H9 (cell line): ENCODE measurements around the gene SRBD1. TPM values are rescaled to one million over a fixed set of nuclear protein-coding genes. Genes with fewer than 3 reads are reported as not detected.

Experiments
- DNase-seq: peaks from one replicate; pipeline ENCODE4 v3.0.0-alpha.2; 2017
- H2AFZ ChIP-seq: one replicate; pipeline ENCODE4 v1.6.1; 2013; ENCODE audit warnings: mild to moderate bottlenecking, low read length, control low read depth, moderate library complexity
- H2AK5ac ChIP-seq: 2 replicates; pipeline ENCODE4 v1.6.1; 2013; ENCODE audit warnings: low read length, control low read depth, mixed read lengths; ENCODE audit not compliant: insufficient read length
- H2BK120ac ChIP-seq: one replicate; pipeline ENCODE4 v1.6.1; 2013; ENCODE audit warnings: low read depth, mild to moderate bottlenecking, low read length, control low read depth, inconsistent platforms; ENCODE audit not compliant: poor library complexity, severe bottlenecking
- H2BK12ac ChIP-seq: 2 replicates; pipeline ENCODE4 v1.6.1; 2013; ENCODE audit warnings: low read length, control low read depth, mixed read lengths, low read depth; ENCODE audit not compliant: insufficient read length
- H2BK15ac ChIP-seq: 2 replicates; pipeline ENCODE4 v1.6.1; 2013; ENCODE audit warnings: low read depth, low read length, control low read depth
- H2BK20ac ChIP-seq: one replicate; pipeline ENCODE4 v1.6.1; 2013; ENCODE audit warnings: low read depth, mild to moderate bottlenecking, low read length, control low read depth, inconsistent platforms; ENCODE audit not compliant: poor library complexity, severe bottlenecking
- H2BK5ac ChIP-seq: 2 replicates; pipeline ENCODE4 v1.6.1; 2013; ENCODE audit warnings: low read length, control low read depth, mixed read lengths; ENCODE audit not compliant: insufficient read length
- H3K14ac ChIP-seq: 2 replicates; pipeline ENCODE4 v1.6.1; 2013; ENCODE audit warnings: low read length, control low read depth; ENCODE audit not compliant: insufficient read depth
- H3K18ac ChIP-seq: 2 replicates; pipeline ENCODE4 v1.6.1; 2013; ENCODE audit warnings: low read depth, mild to moderate bottlenecking, mixed read lengths, low read length, control low read depth; ENCODE audit not compliant: insufficient read length
- H3K23ac ChIP-seq: 2 replicates; pipeline ENCODE4 v1.6.1; 2013; ENCODE audit warnings: low read length, control low read depth, mixed read lengths, low read depth; ENCODE audit not compliant: insufficient read length
- H3K23me2 ChIP-seq: 2 replicates; pipeline ENCODE4 v1.6.1; 2013; ENCODE audit warnings: low read depth, mild to moderate bottlenecking, mixed read lengths, low read length, control low read depth; ENCODE audit not compliant: insufficient read length, poor library complexity, severe bottlenecking
- H3K27ac ChIP-seq: 2 replicates; pipeline ENCODE4 v1.5.1; 2013; ENCODE audit warnings: low read length, control low read depth, mixed read lengths, low read depth; ENCODE audit not compliant: insufficient read length
- H3K27me3 ChIP-seq: 2 replicates; pipeline ENCODE4 v1.6.1; 2013; ENCODE audit warnings: low read length, control low read depth, inconsistent platforms; ENCODE audit not compliant: insufficient read depth
- H3K4ac ChIP-seq: 2 replicates; pipeline ENCODE4 v1.6.1; 2013; ENCODE audit warnings: low read depth, mild to moderate bottlenecking, control low read depth, inconsistent platforms, low read length, moderate library complexity
- H3K4me1 ChIP-seq: 2 replicates; pipeline ENCODE4 v1.6.1; 2013; ENCODE audit warnings: low read length, control low read depth, inconsistent platforms; ENCODE audit not compliant: insufficient read depth
- H3K4me2 ChIP-seq: 2 replicates; pipeline ENCODE4 v1.6.1; 2013; ENCODE audit warnings: low read length, control low read depth, mixed read lengths; ENCODE audit not compliant: insufficient read length, insufficient read depth
- H3K56ac ChIP-seq: 2 replicates; pipeline ENCODE4 v1.6.1; 2013; ENCODE audit warnings: low read depth, mild to moderate bottlenecking, mixed read lengths, low read length, control low read depth; ENCODE audit not compliant: insufficient read length
- H3K79me1 ChIP-seq: 2 replicates; pipeline ENCODE4 v1.6.1; 2013; ENCODE audit warnings: low read depth, mild to moderate bottlenecking, moderate library complexity, low read length, control low read depth, inconsistent platforms; ENCODE audit not compliant: insufficient read depth, poor library complexity, severe bottlenecking
- H3K79me2 ChIP-seq: 2 replicates; pipeline ENCODE4 v1.6.1; 2013; ENCODE audit warnings: low read length, control low read depth, inconsistent platforms; ENCODE audit not compliant: insufficient read depth
- H3K9ac ChIP-seq: 2 replicates; pipeline ENCODE4 v1.6.1; 2013; ENCODE audit warnings: low read length, control low read depth, mixed read lengths; ENCODE audit not compliant: insufficient read length; ENCODE audit errors: extremely low read depth
- H3K9me3 ChIP-seq: one replicate; pipeline ENCODE4 v1.6.1; 2013; ENCODE audit warnings: low read depth, low read length, inconsistent platforms; ENCODE audit not compliant: control insufficient read depth
- H3T11ph ChIP-seq: one replicate; pipeline ENCODE4 v1.6.1; 2013; ENCODE audit warnings: mild to moderate bottlenecking, low read length, control low read depth, inconsistent platforms
- H4K20me1 ChIP-seq: one replicate; pipeline ENCODE4 v1.6.1; 2013; ENCODE audit not compliant: control insufficient read depth, insufficient read length, insufficient read depth
- H4K5ac ChIP-seq: 2 replicates; pipeline ENCODE4 v1.6.1; 2013; ENCODE audit warnings: low read depth, mild to moderate bottlenecking, mixed read lengths, low read length, control low read depth; ENCODE audit not compliant: insufficient read length
- H4K8ac ChIP-seq: replicated peaks from 2 replicates; pipeline ENCODE4 v1.6.1; 2013; ENCODE audit warnings: low read length, control low read depth, mixed read lengths, low read depth; ENCODE audit not compliant: insufficient read length
- H4K91ac ChIP-seq: 2 replicates; pipeline ENCODE4 v1.6.1; 2013; ENCODE audit warnings: low read depth, mild to moderate bottlenecking, moderate library complexity, mixed read lengths, low read length, control low read depth; ENCODE audit not compliant: insufficient read length
- H3K27ac Mint-ChIP-seq, 3 experiments: 2 replicates in 2 of 3; 3 replicates in 1 of 3; pipeline ENCODE4 v1.8.0; 2020 to 2021; ENCODE audit warnings: mixed read lengths in 3 of 3, mild to moderate bottlenecking in 1 of 3, moderate library complexity in 1 of 3
- H3K27me3 Mint-ChIP-seq: 2 replicates; pipeline ENCODE4 v1.8.0; 2021; ENCODE audit warnings: low read depth, mild to moderate bottlenecking, moderate library complexity, mixed read lengths
- H3K36me3 Mint-ChIP-seq, 3 experiments: 2 replicates in 2 of 3; 3 replicates in 1 of 3; pipeline ENCODE4 v1.8.0; 2020 to 2021; ENCODE audit warnings: low read depth in 3 of 3, mixed read lengths in 3 of 3; ENCODE audit not compliant: insufficient read depth in 1 of 3
- H3K4me1 Mint-ChIP-seq, 2 experiments: 2 replicates each; pipeline ENCODE4 v1.8.0; 2020; ENCODE audit warnings: mixed read lengths in 2 of 2
- H3K4me3 Mint-ChIP-seq, 2 experiments: 2 replicates in 1 of 2; 3 replicates in 1 of 2; pipeline ENCODE4 v1.8.0; 2020 to 2021; ENCODE audit warnings: mild to moderate bottlenecking in 2 of 2, mixed read lengths in 2 of 2, moderate library complexity in 1 of 2
- H3K9me3 Mint-ChIP-seq, 2 experiments: 2 replicates in 1 of 2; 3 replicates in 1 of 2; pipeline ENCODE4 v1.8.0; 2020; ENCODE audit warnings: mild to moderate bottlenecking in 2 of 2, mixed read lengths in 2 of 2, moderate library complexity in 1 of 2
- CTCF ChIP-seq: fragments of 200-600 bp; sonication (generic); conservative IDR thresholded peaks from 3 replicates; pipeline ENCODE4 v1.8.0; 2021; ENCODE audit warnings: antibody characterized with exemption, mild to moderate bottlenecking
- WGBS: extraction: QIAGEN DNeasy Blood & Tissue Kit; methylation state at CpG from one replicate; pipeline ENCODE4 v1.1.7; 2013; ENCODE audit warnings: missing lambda C conversion rate, low lambda C conversion rate, mixed read lengths; ENCODE audit not compliant: insufficient read length; ENCODE audit errors: extremely low coverage; 5-methylcytosine and 5-hydroxymethylcytosine counted together
- total RNA-seq: library from RNA; stranded (reverse); gene quantifications from 2 replicates; pipeline ENCODE4 v1.2.1, GENCODE V29; 2021

Gene SRBD1
- total RNA-seq, 1 experiment from 2014 or later = 18.3 TPM

DNA sequence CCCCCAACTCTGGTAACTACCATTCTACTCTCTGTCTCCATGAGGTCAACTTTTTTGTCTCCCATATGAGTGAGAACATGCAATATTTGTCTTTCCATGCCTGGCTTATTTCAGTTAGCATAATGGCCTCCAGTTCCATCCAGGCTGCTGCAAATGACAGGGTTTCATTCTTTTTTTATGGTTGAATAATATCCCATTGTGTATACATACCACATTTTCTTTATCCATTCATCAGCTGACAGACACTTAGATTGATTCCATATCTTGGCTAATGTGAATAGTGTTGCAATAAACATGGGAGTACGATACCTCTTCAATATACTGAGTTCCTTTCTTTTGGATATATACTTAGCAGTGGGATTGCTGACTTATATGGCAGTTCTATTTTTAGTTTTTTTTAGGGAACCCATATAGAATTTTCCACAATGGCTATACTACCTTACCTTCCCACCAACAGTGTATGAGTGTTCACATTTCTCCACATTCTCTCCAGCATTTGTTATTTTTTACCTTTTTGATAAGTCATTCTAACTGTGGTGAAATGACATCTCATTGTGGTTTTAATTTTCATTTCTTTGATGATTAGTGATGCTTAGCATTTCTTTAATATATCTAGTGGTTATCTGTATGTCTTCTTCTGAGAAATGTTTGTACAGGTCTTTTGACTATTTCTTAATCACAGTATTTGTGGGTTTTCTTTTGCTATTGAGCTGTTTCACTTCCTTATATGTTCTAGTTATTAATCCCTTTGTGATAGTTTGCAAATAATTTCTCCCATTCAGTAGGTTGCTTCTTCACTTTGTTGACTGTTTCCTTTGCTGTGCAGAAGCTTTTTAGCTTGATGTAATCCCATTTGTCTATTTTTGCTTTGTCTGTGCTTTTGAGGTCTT, 112.2 kb downstream of the SRBD1 start:
- Histone ChIP-seq H3K23me2 (no peaks in the 10 kb centered on the region), H3K9ac (no peak overlapping the region), H3K4me2 (no peak overlapping the region), H3K79me2 (no peaks in the 10 kb centered on the region), H3K56ac (no peak overlapping the region), H2AK5ac (no peak overlapping the region), H4K5ac (no peak overlapping the region), H2AFZ (no peak overlapping the region), H4K20me1 (no peaks in the 10 kb centered on the region), H4K91ac (no peak overlapping the region), H3K14ac (no peak overlapping the region), H3K18ac (no peak overlapping the region), H3K27ac (no peak overlapping the region), H2BK15ac (no peak overlapping the region), H3K79me1 (no peaks in the 10 kb centered on the region), H3K27me3 (no peaks in the 10 kb centered on the region), H3K4me1 (no peaks in the 10 kb centered on the region), H2BK12ac (no peak overlapping the region), H3K23ac (no peak overlapping the region), H4K8ac (no peak overlapping the region), H2BK120ac (no peak overlapping the region), H2BK5ac (no peak overlapping the region), H2BK20ac (no peak overlapping the region), H3T11ph (no peak overlapping the region), H3K4ac (no peak overlapping the region), H3K9me3 (no peaks in the 10 kb centered on the region)
- Mint-ChIP-seq H3K4me1 (peaks cover 8 to 18% of the 10 kb centered on the region in 2 experiments), H3K36me3 (peaks cover 21 to 35% (median 22%) of the 10 kb centered on the region in 3 experiments), H3K4me3 (no peak overlapping the region), H3K9me3 (peaks cover 17 to 24% of the 10 kb centered on the region in 2 experiments), H3K27me3 (no peaks in the 10 kb centered on the region), H3K27ac (0 out of 7 replicates have a peak overlapping the region, but pooled peaks of 1 of the 3 experiments have one; percentile 37)
- no CpG with 5 or more reads among the region's 1 CpG for WGBS
- DNase-seq = no peak
- TF ChIP-seq CTCF = no peak
